HepG2 (cell line): Measurements from ENCODE around the gene JUND. TPM values are rescaled to one million over a fixed set of nuclear protein-coding genes. Genes with fewer than 3 reads are reported as not detected.

Experiments
- ATAC-seq: fragments of 200-7000 bp; cut with Tn5 transposase; 3 replicates; pipeline ENCODE4 v1.9.1; 2020; ENCODE audit warnings: mild to moderate bottlenecking, moderate library complexity
- BruUV-seq: library from RNA; stranded (reverse); fragments of 400-500 nt; replicated peaks from 2 replicates; lab custom pipeline; 2021; lab: Mats Ljungman, UMichigan
- CTCF ChIA-PET: fragments of 300-600 bp; formaldehyde crosslinking; extraction: SDS; loops from one replicate; lab custom pipeline; 2021; ENCODE audit warnings: low total read pairs, inconsistent platforms, low intra/inter-chr PET ratio; lab: Yijun Ruan, JAX
- POLR2A ChIA-PET: fragments of 350-600 bp; sonication (Branson Sonifier 250); formaldehyde crosslinking; loops from one replicate; lab custom pipeline; 2020; ENCODE audit warnings: antibody characterized with exemption, inconsistent platforms; lab: Yijun Ruan, JAX
- DNase-seq: peaks from one replicate; pipeline ENCODE4 v3.0.0-alpha.2; 2015; ENCODE audit warnings: low spot score
- FAIRE-seq: peaks from 3 replicates; lab custom pipeline; 2011; peaks lifted over from hg19 to GRCh38; lab: Jason Lieb, UNC
- H2AFZ ChIP-seq: one replicate; pipeline ENCODE4 v1.6.1; 2011; ENCODE audit warnings: low read length, inconsistent platforms
- H3K27ac ChIP-seq: fragments of 300-600 bp; 3 replicates; pipeline ENCODE4 v1.8.0; 2011; ENCODE audit warnings: mixed run types, mild to moderate bottlenecking, mixed read lengths, low read length, inconsistent platforms; ENCODE audit not compliant: insufficient read depth; ENCODE audit errors: extremely low read length
- H3K27me3 ChIP-seq, 2 experiments: fragments of 200-600 bp in 1 of 2; 2 replicates in 1 of 2; 3 replicates in 1 of 2; pipeline versions ENCODE4 v1.6.0 to v1.8.0; 2011; ENCODE audit warnings: low read length in 2 of 2, mild to moderate bottlenecking in 2 of 2, moderate library complexity in 2 of 2, inconsistent platforms in 1 of 2; ENCODE audit not compliant: insufficient read depth in 2 of 2, control insufficient read depth in 1 of 2
- H3K36me3 ChIP-seq, 2 experiments: fragments of 200-600 bp in 1 of 2; replicated peaks in 1 of 2; 2 replicates in 1 of 2; 3 replicates in 1 of 2; pipeline versions ENCODE4 v1.5.1 to v1.8.0; 2011; ENCODE audit warnings: low read length in 2 of 2, inconsistent platforms in 1 of 2; ENCODE audit not compliant: insufficient read depth in 2 of 2, control insufficient read depth in 1 of 2
- H3K4me1 ChIP-seq: 2 replicates; pipeline ENCODE4 v1.5.1; 2012; ENCODE audit warnings: low read length, inconsistent platforms; ENCODE audit not compliant: insufficient read depth
- H3K4me2 ChIP-seq: 2 replicates; pipeline ENCODE4 v1.6.0; 2011; ENCODE audit warnings: low read depth, low read length, inconsistent platforms
- H3K4me3 ChIP-seq, 3 experiments: fragments of 200-600 bp in 1 of 3; sonication (generic), shearing (Covaris generic) in 1 of 3; replicated peaks in 1 of 3; 2 replicates each; pipeline ENCODE4 v1.5.1; 2011 to 2016; ENCODE audit warnings: low read length in 3 of 3, inconsistent platforms in 2 of 3, low read depth in 2 of 3, mild to moderate bottlenecking in 2 of 3, control low read depth in 1 of 3, mixed read lengths in 1 of 3; ENCODE audit not compliant: insufficient read depth in 1 of 3
- H3K79me2 ChIP-seq: one replicate; pipeline ENCODE4 v1.6.1; 2011; ENCODE audit warnings: low read length, inconsistent platforms; ENCODE audit not compliant: insufficient read depth
- H3K9ac ChIP-seq: 2 replicates; pipeline ENCODE4 v1.6.0; 2011; ENCODE audit warnings: mild to moderate bottlenecking, low read depth, low read length, inconsistent platforms; ENCODE audit not compliant: insufficient read depth
- H3K9me3 ChIP-seq: 2 replicates; pipeline ENCODE4 v1.5.1; 2012; ENCODE audit warnings: mild to moderate bottlenecking, low read length
- H4K20me1 ChIP-seq: 2 replicates; pipeline ENCODE4 v1.6.0; 2011; ENCODE audit warnings: inconsistent platforms, mild to moderate bottlenecking, low read length, moderate library complexity; ENCODE audit not compliant: insufficient read depth
- CHD4 ChIP-seq: fragments of 200-600 bp; sonication (generic); IDR thresholded peaks from 2 replicates; pipeline ENCODE4 v1.7.0; 2017; ENCODE audit warnings: mild to moderate bottlenecking, low read length, borderline replicate concordance
- MXI1 ChIP-seq: IDR thresholded peaks from 3 replicates; pipeline ENCODE4 v1.6.1; 2012; ENCODE audit warnings: low read depth, low read length, inconsistent platforms, borderline replicate concordance
- ONECUT2 ChIP-seq: sonication (generic); formaldehyde crosslinking; IDR thresholded peaks from 2 replicates; pipeline ENCODE4 v1.4.0; 2020; ENCODE audit warnings: missing genetic modification reagents
- POLR2A ChIP-seq, 2 experiments: IDR thresholded peaks; 2 replicates each; pipeline ENCODE4 v1.6.1; 2011; ENCODE audit warnings: low read depth in 2 of 2, low read length in 2 of 2, mild to moderate bottlenecking in 1 of 2, moderate library complexity in 1 of 2; ENCODE audit not compliant: insufficient read depth in 1 of 2
- RBM39 ChIP-seq: fragments of 200-400 bp; formaldehyde crosslinking; IDR thresholded peaks from one replicate; pipeline ENCODE4 v1.6.1; 2018; ENCODE audit warnings: antibody characterized with exemption, mild to moderate bottlenecking, low read depth, low read length; ENCODE audit not compliant: poor library complexity, severe bottlenecking
- SP2 ChIP-seq: sonication (generic); formaldehyde crosslinking; IDR thresholded peaks from 2 replicates; pipeline ENCODE4 v1.5.1; 2020; ENCODE audit warnings: mild to moderate bottlenecking, missing genetic modification reagents
- TBX3 ChIP-seq: fragments of 450-650 bp; IDR thresholded peaks from 2 replicates; pipeline ENCODE4 v1.6.1; 2017; ENCODE audit warnings: antibody characterized with exemption, mild to moderate bottlenecking, inconsistent platforms, borderline replicate concordance
- ZFP36 ChIP-seq: fragments of 150-350 bp; IDR thresholded peaks from 2 replicates; pipeline ENCODE4 v1.6.1; 2018; ENCODE audit warnings: borderline replicate concordance, low read length, low read depth; ENCODE audit not compliant: partially characterized antibody
- ZFP62 ChIP-seq: sonication (generic); formaldehyde crosslinking; IDR thresholded peaks from 2 replicates; pipeline ENCODE4 v1.4.0; 2020; ENCODE audit warnings: missing genetic modification reagents
- ZFYVE20 ChIP-seq: sonication (generic); formaldehyde crosslinking; IDR thresholded peaks from 2 replicates; pipeline ENCODE4 v1.8.0; 2023; ENCODE audit warnings: low read depth, mild to moderate bottlenecking, moderate library complexity, missing genetic modification reagents, borderline replicate concordance
- ZNF333 ChIP-seq: sonication (generic); formaldehyde crosslinking; IDR thresholded peaks from 2 replicates; pipeline ENCODE4 v1.4.0; 2020; ENCODE audit warnings: mild to moderate bottlenecking, missing genetic modification reagents, borderline replicate concordance
- ZNF629 ChIP-seq: sonication (generic); formaldehyde crosslinking; conservative IDR thresholded peaks from 2 replicates; pipeline ENCODE4 v1.5.0; 2020; ENCODE audit warnings: missing genetic modification reagents
- ZNF672 ChIP-seq: sonication (generic); formaldehyde crosslinking; IDR thresholded peaks from 2 replicates; pipeline ENCODE4 v1.8.1; 2022; ENCODE audit warnings: missing genetic modification reagents
- ZNF737 ChIP-seq: sonication (generic); formaldehyde crosslinking; IDR thresholded peaks from 2 replicates; pipeline ENCODE4 v1.5.0; 2020; ENCODE audit warnings: missing genetic modification reagents, mild to moderate bottlenecking, borderline replicate concordance
- ZNF816 ChIP-seq: sonication (generic); formaldehyde crosslinking; IDR thresholded peaks from 2 replicates; pipeline ENCODE4 v1.8.0; 2022; ENCODE audit warnings: missing genetic modification reagents, mild to moderate bottlenecking, borderline replicate concordance
- WGBS: methylation state at CpG from one replicate; pipeline ENCODE4 v1.1.6; 2017; ENCODE audit warnings: low lambda C conversion rate; 5-methylcytosine and 5-hydroxymethylcytosine counted together
- in situ Hi-C: cut with HindIII; loops from 2 replicates; pipeline ENCODE4 v1.10.0; 2017; ENCODE audit warnings: low pct_unique_long_range_greater_than_20kb; ENCODE audit not compliant: extremely low pct_ligation_motif_present
- intact Hi-C: fragments of 100-400 bp; cut with micrococcal nuclease; formaldehyde crosslinking; loops from one replicate; pipeline ENCODE4 v1.10.0; 2022; ENCODE audit not compliant: unreplicated experiment
- polyA plus RNA-seq, 8 experiments: library from polyadenylated mRNA; depleted of rRNA in 3 of 8; stranded (reverse) in 7 of 8; unstranded in 1 of 8; fragments of >200 nt; fragmentation: Illumina TruSeq in 4 of 8; extraction: Trizol in 4 of 8; gene quantifications; 2 replicates each; pipeline versions ENCODE4 v1.2.1 to v1.2.3, GENCODE V29; 2011 to 2016; ENCODE audit warnings: low read depth in 4 of 8, missing spikeins in 1 of 8, mixed read lengths in 1 of 8; ENCODE audit not compliant: insufficient read depth in 1 of 8
- total RNA-seq, 5 experiments: library from RNA; depleted of rRNA; stranded (reverse); fragments of >200 nt; fragmentation: Illumina TruSeq; extraction: Trizol; gene quantifications; 2 replicates each; pipeline ENCODE4 v1.2.3, GENCODE V29; 2016; ENCODE audit warnings: low read depth in 1 of 5
- TF ChIP-seq, protein P1 (sequence below): fragments of 450-650 bp; IDR thresholded peaks from 2 replicates; pipeline ENCODE4 v1.6.1; 2016
- TF ChIP-seq, protein P2 (sequence below): IDR thresholded peaks from 2 replicates; pipeline ENCODE4 v1.6.1; 2012; ENCODE audit warnings: inconsistent platforms
- TF ChIP-seq, protein P3 (sequence below): IDR thresholded peaks from 2 replicates; pipeline ENCODE4 v1.6.1; 2016; ENCODE audit warnings: missing compliant biosample characterization, missing genetic modification reagents, borderline replicate concordance

JUND gene
- total and polyA plus RNA-seq, 2 of the 13 experiments (the other 11 are each of a cell fraction or from before 2014, with no cell fraction given) = 41.2 to 59.8 TPM

DNA sequence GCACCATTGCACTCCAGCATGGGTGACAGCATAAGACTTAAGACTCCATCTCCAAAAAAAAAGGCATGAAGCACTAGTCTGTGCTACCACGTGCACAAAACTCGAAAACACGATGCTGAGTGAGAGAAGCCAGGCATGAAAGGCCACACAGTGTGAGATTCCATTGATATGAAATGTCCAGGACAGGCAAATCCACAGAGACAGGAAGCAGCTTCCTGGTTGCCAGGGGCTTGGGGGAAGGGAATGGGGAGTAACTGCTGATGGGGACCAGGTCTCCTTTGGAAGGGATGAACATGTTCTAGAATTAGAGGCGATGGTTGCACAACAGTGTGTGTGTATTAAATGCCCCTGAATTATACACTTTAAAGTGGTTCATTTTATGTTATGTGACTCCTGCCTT is 15.9 kb upstream of the JUND start:
- no TSS peak for BruUV-seq
- H3K4me2 ChIP-seq = no peak overlapping the region
- no peaks in the 10 kb centered on the region for H3K9me3 ChIP-seq
- no peak overlapping the region for H3K9ac ChIP-seq
- no peak overlapping the region for H2AFZ ChIP-seq
- ChIA-PET POLR2A (interaction anchor here (1.3 kb wide), 1 partner anchor 15 kb away, joined by 4 read pairs; no protein-coding TSS in a partner anchor), CTCF (no interaction called here)
- H3K79me2 ChIP-seq = no peaks in the 10 kb centered on the region
- H3K4me3 ChIP-seq = no peak overlapping the region
- intact Hi-C loops = no loop called here
- H4K20me1 ChIP-seq = no peaks in the 10 kb centered on the region
- TF ChIP-seq, protein P1, sequence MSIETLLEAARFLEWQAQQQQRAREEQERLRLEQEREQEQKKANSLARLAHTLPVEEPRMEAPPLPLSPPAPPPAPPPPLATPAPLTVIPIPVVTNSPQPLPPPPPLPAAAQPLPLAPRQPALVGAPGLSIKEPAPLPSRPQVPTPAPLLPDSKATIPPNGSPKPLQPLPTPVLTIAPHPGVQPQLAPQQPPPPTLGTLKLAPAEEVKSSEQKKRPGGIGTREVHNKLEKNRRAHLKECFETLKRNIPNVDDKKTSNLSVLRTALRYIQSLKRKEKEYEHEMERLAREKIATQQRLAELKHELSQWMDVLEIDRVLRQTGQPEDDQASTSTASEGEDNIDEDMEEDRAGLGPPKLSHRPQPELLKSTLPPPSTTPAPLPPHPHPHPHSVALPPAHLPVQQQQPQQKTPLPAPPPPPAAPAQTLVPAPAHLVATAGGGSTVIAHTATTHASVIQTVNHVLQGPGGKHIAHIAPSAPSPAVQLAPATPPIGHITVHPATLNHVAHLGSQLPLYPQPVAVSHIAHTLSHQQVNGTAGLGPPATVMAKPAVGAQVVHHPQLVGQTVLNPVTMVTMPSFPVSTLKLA = peak; percentile 72
- TF ChIP-seq ZNF629 (CRISPR knock-in tag) (no peak), ZNF816 (CRISPR knock-in tag) (no peak), ZFP62 (CRISPR knock-in tag) (no peak), MXI1 (no peak), ZNF737 (CRISPR knock-in tag) (no peak)
- TF ChIP-seq, protein P2, sequence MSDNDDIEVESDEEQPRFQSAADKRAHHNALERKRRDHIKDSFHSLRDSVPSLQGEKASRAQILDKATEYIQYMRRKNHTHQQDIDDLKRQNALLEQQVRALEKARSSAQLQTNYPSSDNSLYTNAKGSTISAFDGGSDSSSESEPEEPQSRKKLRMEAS = peak; percentile 13; the same call in 1 of the 2 replicates
- in situ Hi-C loops = no loop called here
- WGBS = 20% methylated on average over 4 of the region's 4 CpGs
- no peak overlapping the region for H3K27ac ChIP-seq
- DNase-seq = no peak
- ATAC-seq = no peak
- H3K36me3 ChIP-seq = no peaks in the 10 kb centered on the region
- FAIRE-seq = no peak
- H3K4me1 ChIP-seq = peaks cover 63% of the 10 kb centered on the region
- no peaks in the 10 kb centered on the region for H3K27me3 ChIP-seq

DNA sequence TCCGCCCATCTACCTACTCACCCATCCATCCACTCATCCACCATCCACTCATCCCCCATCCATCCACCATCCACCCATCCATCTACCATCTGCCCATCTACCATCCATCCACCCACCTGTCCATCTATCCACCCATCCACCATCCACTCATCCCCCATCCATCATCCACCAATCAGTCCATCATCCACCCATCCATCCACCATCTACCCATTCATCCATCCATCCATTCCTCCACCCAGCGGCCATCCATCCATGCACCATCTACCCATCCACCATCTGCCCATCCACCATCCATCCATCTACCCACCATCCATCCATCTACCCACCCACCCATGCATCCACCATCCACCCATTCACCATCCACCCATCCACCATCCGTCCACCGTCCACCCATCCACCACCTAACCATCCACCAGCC is 13.6 kb upstream of the JUND start:
- FAIRE-seq = no peak
- ChIA-PET CTCF (no interaction called here), POLR2A (no interaction called here)
- no peak for ATAC-seq
- intact Hi-C loops (no loop called here), in situ Hi-C loops (no loop called here)
- H3K27ac ChIP-seq = no peak overlapping the region
- 27% methylated on average over 4 of the region's 4 CpGs for WGBS
- H3K4me2 ChIP-seq = no peak overlapping the region
- no peak overlapping the region for H3K9ac ChIP-seq
- H3K9me3 ChIP-seq = no peaks in the 10 kb centered on the region
- H3K4me1 ChIP-seq = peaks cover 68% of the 10 kb centered on the region
- no peak for DNase-seq
- H3K4me3 ChIP-seq = no peak overlapping the region
- no peaks in the 10 kb centered on the region for H4K20me1 ChIP-seq
- H3K27me3 ChIP-seq = no peaks in the 10 kb centered on the region
- H2AFZ ChIP-seq = no peak overlapping the region
- no TSS peak for BruUV-seq
- H3K36me3 ChIP-seq = no peaks in the 10 kb centered on the region
- H3K79me2 ChIP-seq = no peaks in the 10 kb centered on the region
- TF ChIP-seq, protein P3, sequence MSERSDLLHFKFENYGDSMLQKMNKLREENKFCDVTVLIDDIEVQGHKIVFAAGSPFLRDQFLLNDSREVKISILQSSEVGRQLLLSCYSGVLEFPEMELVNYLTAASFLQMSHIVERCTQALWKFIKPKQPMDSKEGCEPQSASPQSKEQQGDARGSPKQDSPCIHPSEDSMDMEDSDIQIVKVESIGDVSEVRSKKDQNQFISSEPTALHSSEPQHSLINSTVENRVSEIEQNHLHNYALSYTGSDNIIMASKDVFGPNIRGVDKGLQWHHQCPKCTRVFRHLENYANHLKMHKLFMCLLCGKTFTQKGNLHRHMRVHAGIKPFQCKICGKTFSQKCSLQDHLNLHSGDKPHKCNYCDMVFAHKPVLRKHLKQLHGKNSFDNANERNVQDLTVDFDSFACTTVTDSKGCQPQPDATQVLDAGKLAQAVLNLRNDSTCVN (CRISPR knock-in tag) = no peak
- no peak for TF ChIP-seq TBX3
- no peak for TF ChIP-seq RBM39
- no peak for TF ChIP-seq CHD4
- TF ChIP-seq ZNF672 = no peak
- TF ChIP-seq ONECUT2 (CRISPR knock-in tag) = no peak
- no peak for TF ChIP-seq ZNF333
- no peak for TF ChIP-seq POLR2A (IDR thresholded peaks at IDR 0.05; ENCODE audit: insufficient read depth in 1 of 2, low read depth in 2 of 2, low read length in 2 of 2)
- no peak for TF ChIP-seq ZFYVE20 (CRISPR knock-in tag)
- TF ChIP-seq ZFP36 = no peak
- TF ChIP-seq SP2 = no peak
